Astrocyte of the spinal cord (primary cell): Measurements from ENCODE around the gene MBLAC1.

ENCODE experiments used
- DNase-seq: peaks from one replicate; pipeline ENCODE4 v3.0.0; 2011; ENCODE audit warnings: low read depth, low spot score
- H3K4me3 ChIP-seq: 2 replicates; pipeline ENCODE4 v1.5.1; 2011; ENCODE audit warnings: low read depth, mild to moderate bottlenecking, low read length, moderate library complexity
- CTCF ChIP-seq: IDR thresholded peaks from 2 replicates; pipeline ENCODE4 v1.5.1; 2012; ENCODE audit warnings: low read depth, mild to moderate bottlenecking, low read length, inconsistent platforms
- in situ Hi-C: cut with HindIII; loops from 2 replicates; pipeline ENCODE4 v1.10.0; 2017; ENCODE audit warnings: low sequenced_read_pairs

Gene MBLAC1

GRCh38 chr7:100158229-100159098 lies 31.7 kb downstream of the MBLAC1 start, which contains the start of gene TRAPPC14:
Gene TRAPPC14 (minus strand): TSS chr7:100158723. CDS start chr7:100158499, 224 bp downstream.
- in situ Hi-C loops: no loop called here

GRCh38 chr7:100159099-100159623 lies 32.4 kb downstream of the MBLAC1 start:
- in situ Hi-C loops: no loop called here
- DNase-seq: no peak
- peak overlapping the region; percentile 57 for H3K4me3 ChIP-seq
- no peak for TF ChIP-seq CTCF

More at GRCh38 chr7:100158229-100159098, 31.7 kb downstream of the MBLAC1 start, which contains the start of gene TRAPPC14:
- H3K4me3 ChIP-seq: peak within 1 kb of the TSS; percentile 57
- no peak for TF ChIP-seq CTCF
- DNase-seq: peak; percentile 85

- no peak overlapping the region for H3K4me3 ChIP-seq
- in situ Hi-C loops: no loop called here
- no peak for TF ChIP-seq CTCF
- no peak for DNase-seq
Measured at GRCh38 chr7:100160067-100160466, 33.3 kb downstream of the MBLAC1 start.

GRCh38 chr7:100163006-100163531 lies 36.3 kb downstream of the MBLAC1 start:
- no peak for TF ChIP-seq CTCF
- DNase-seq: no peak
- in situ Hi-C loops: no loop called here
- no peak overlapping the region for H3K4me3 ChIP-seq

GRCh38 chr7:100163871-100164270 lies 37.1 kb downstream of the MBLAC1 start:
- in situ Hi-C loops: no loop called here
- no peak for TF ChIP-seq CTCF
- DNase-seq: no peak
- H3K4me3 ChIP-seq: no peak overlapping the region

GRCh38 chr7:100166317-100166940 lies 39.7 kb downstream of the MBLAC1 start:
- DNase-seq: no peak
- no peak for TF ChIP-seq CTCF
- in situ Hi-C loops: no loop called here
- no peak overlapping the region for H3K4me3 ChIP-seq
